ENCODE results near the gene TTC23L. TPM values are rescaled to one million over a fixed set of nuclear protein-coding genes. Genes with fewer than 3 reads are reported as not detected.

The TTC23L gene
- total RNA-seq, 1 donor from 2014 or later = not detected

- intact Hi-C loops (cut with micrococcal nuclease) = no loop called here
- Histone ChIP-seq H3K27ac (replicated peaks) (no peak overlapping the region), H3K27me3 (ENCODE audit: low read depth) (no peaks in the 10 kb centered on the region), H3K4me1 (peaks cover 28% of the 10 kb centered on the region), H3K36me3 (peaks cover 56% of the 10 kb centered on the region), H3K4me3 (no peak overlapping the region), H3K9me3 (replicated peaks) (no peaks in the 10 kb centered on the region)
- no peak for DNase-seq
- TF ChIP-seq CTCF (IDR thresholded peaks at IDR 0.05; ENCODE audit: borderline replicate concordance) = no peak
Observed at GRCh38 chr5:34926318-34926888, 87.4 kb downstream of the TTC23L start.

- no peak overlapping the region for H3K27ac ChIP-seq (replicated peaks)
- H3K4me3 ChIP-seq = no peak overlapping the region
- H3K27me3 ChIP-seq (ENCODE audit: low read depth) = no peaks in the 10 kb centered on the region
- H3K9me3 ChIP-seq (replicated peaks) = no peaks in the 10 kb centered on the region
- intact Hi-C loops (cut with micrococcal nuclease) = no loop called here
- H3K36me3 ChIP-seq = peaks cover 42% of the 10 kb centered on the region
- DNase-seq = no peak
- no peak for TF ChIP-seq CTCF (IDR thresholded peaks at IDR 0.05; ENCODE audit: borderline replicate concordance)
- peaks cover 34% of the 10 kb centered on the region for H3K4me1 ChIP-seq
Observed at GRCh38 chr5:34927785-34928184, 88.8 kb downstream of the TTC23L start.

- TF ChIP-seq CTCF (IDR thresholded peaks at IDR 0.05; ENCODE audit: borderline replicate concordance) = no peak
- no peak overlapping the region for H3K4me3 ChIP-seq
- intact Hi-C loops (cut with micrococcal nuclease) = no loop called here
- H3K36me3 ChIP-seq = peaks cover 37% of the 10 kb centered on the region
- H3K27me3 ChIP-seq (ENCODE audit: low read depth) = no peaks in the 10 kb centered on the region
- no peaks in the 10 kb centered on the region for H3K9me3 ChIP-seq (replicated peaks)
- H3K4me1 ChIP-seq = peaks cover 34% of the 10 kb centered on the region
- DNase-seq = no peak
- peak overlapping the region; percentile 97 for H3K27ac ChIP-seq (replicated peaks)
Observed at GRCh38 chr5:34928267-34928666, 89.3 kb downstream of the TTC23L start.

DNA sequence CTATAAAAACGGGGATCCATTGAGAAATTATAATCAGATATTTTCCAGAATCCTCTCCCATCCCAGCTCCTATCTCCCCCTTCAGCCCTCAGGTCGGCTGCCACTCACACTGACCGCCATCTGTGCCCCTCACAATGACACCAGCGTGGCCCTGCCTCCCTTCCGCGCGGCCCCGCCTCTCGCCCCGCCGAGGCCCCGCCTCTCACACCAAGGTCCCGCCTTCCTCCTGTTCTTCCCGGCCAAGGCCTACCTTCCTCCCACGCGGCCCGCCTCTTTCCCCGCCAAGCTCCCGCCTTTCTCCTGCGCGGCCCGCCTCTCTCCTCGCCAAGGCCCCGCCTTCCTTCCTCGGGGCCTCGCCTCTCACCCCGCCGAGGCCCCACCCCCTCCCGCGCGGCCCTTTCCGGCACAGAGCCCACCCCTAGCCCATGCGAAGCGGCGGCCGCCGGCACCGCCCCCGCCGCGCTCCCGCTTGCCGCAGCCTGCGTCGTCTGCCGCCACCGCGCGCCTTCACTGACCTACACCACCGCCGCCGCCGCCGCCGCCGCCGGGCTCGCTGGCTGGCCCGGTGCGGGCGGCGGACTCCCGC lies 90.3 kb downstream of the TTC23L start, which contains the start of gene DNAJC21:
Gene DNAJC21 (plus strand): TSS at position 426 of the 586 bp plus-strand sequence. CDS start 261 bp downstream, outside the sequence.
- Histone ChIP-seq H3K36me3 (peaks cover 31% of the 10 kb centered on the region), H3K27me3 (ENCODE audit: low read depth) (no peaks in the 10 kb centered on the region), H3K4me1 (peaks cover 29% of the 10 kb centered on the region), H3K27ac (replicated peaks) (peak within 1 kb of the TSS; percentile 97), H3K4me3 (peak within 1 kb of the TSS; percentile 92), H3K9me3 (replicated peaks) (no peaks in the 10 kb centered on the region)
- no peak for TF ChIP-seq CTCF (IDR thresholded peaks at IDR 0.05; ENCODE audit: borderline replicate concordance)
- peak; percentile 99 for DNase-seq
- intact Hi-C loops (cut with micrococcal nuclease) = no loop called here

- intact Hi-C loops (cut with micrococcal nuclease) = no loop called here
- DNase-seq = peak; percentile 92
- no peaks in the 10 kb centered on the region for H3K9me3 ChIP-seq (replicated peaks)
- H3K27ac ChIP-seq (replicated peaks) = peak overlapping the region; percentile 97
- H3K36me3 ChIP-seq = peaks cover 24% of the 10 kb centered on the region
- H3K4me1 ChIP-seq = peaks cover 31% of the 10 kb centered on the region
- peak overlapping the region; percentile 92 for H3K4me3 ChIP-seq
- no peak for TF ChIP-seq CTCF (IDR thresholded peaks at IDR 0.05; ENCODE audit: borderline replicate concordance)
- H3K27me3 ChIP-seq (ENCODE audit: low read depth) = no peaks in the 10 kb centered on the region
Observed at GRCh38 chr5:34929720-34930461, 90.9 kb downstream of the TTC23L start.
